Measurements from ENCODE around the gene FAM174C.
A peak's percentile ranks its signal among the peaks of the same experiment; 100 is the strongest.

- TF ChIP-seq, protein P1, sequence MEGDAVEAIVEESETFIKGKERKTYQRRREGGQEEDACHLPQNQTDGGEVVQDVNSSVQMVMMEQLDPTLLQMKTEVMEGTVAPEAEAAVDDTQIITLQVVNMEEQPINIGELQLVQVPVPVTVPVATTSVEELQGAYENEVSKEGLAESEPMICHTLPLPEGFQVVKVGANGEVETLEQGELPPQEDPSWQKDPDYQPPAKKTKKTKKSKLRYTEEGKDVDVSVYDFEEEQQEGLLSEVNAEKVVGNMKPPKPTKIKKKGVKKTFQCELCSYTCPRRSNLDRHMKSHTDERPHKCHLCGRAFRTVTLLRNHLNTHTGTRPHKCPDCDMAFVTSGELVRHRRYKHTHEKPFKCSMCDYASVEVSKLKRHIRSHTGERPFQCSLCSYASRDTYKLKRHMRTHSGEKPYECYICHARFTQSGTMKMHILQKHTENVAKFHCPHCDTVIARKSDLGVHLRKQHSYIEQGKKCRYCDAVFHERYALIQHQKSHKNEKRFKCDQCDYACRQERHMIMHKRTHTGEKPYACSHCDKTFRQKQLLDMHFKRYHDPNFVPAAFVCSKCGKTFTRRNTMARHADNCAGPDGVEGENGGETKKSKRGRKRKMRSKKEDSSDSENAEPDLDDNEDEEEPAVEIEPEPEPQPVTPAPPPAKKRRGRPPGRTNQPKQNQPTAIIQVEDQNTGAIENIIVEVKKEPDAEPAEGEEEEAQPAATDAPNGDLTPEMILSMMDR (IDR thresholded peaks at IDR 0.05; ENCODE audit: low read depth, low read length), result no peak
- TF ChIP-seq POLR2A (IDR thresholded peaks at IDR 0.05; ENCODE audit: extremely low read depth, insufficient read length) (peak; percentile 97), MYC (IDR thresholded peaks at IDR 0.05; ENCODE audit: low read depth, low read length) (no peak; the same call in 1 of the 2 replicates)
- TF ChIP-seq, protein P2, sequence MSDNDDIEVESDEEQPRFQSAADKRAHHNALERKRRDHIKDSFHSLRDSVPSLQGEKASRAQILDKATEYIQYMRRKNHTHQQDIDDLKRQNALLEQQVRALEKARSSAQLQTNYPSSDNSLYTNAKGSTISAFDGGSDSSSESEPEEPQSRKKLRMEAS (IDR thresholded peaks at IDR 0.05; ENCODE audit: low read depth, low read length), result no peak
Measured at GRCh38 chr19:1269065-1269477, 6.3 kb upstream of the FAM174C start, which contains the start of gene CIRBP.

All from NB4 (cell line).